GM21381 (cell line): ENCODE data around the gene KCNG1.

ENCODE experiments used
- ATAC-seq: cut with Tn5 transposase; IDR thresholded peaks from one replicate; pipeline ENCODE4 v1.9.1; 2021; ENCODE audit warnings: mild to moderate bottlenecking, moderate library complexity; ENCODE audit not compliant: unreplicated experiment

Gene KCNG1

DNA sequence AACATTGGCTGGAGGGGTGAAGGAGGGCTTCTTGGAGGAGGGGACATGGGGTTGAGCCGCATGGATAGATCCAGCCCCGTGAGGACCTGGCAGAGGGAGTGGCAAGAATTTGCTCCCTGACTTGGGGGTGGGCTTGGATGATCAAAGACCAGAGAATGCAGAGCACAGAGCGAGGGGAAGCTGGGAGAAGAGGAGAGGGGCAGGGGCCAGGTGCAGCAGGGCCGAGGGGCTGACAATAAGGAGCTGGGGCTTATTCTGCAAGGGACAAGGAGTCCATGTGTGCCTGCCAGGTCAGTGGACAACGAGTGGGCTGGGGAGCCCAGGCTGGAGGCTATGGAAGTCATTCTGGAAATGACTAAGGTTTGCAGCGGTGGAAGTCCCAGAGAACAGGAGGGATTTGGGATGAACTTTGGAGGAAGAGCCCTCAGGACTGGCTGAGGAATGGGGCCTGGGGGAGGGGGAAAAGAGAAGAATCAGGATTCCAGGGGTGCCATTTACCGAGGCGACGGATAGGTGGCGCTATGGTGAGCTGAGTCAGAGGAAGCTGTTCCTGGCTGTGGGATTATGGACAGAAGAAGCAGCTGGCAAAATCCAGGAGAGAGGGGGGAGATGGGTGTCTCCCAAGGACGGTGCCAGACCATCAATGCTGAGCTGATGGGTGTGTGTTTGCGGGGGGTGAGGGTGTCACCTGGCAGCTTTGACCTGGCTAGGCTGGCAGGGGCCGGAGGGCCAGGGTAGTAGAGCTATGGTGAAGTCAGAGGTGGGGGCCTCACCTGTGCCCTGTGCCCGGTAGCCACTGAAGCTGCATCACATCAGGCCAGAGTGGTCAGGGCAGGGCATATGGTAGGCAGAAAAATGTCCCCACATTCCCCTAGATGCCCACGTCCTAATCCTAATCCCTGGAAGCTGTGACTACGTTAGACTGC, 7.8 kb downstream of the KCNG1 start:
- no peak for ATAC-seq

DNA sequence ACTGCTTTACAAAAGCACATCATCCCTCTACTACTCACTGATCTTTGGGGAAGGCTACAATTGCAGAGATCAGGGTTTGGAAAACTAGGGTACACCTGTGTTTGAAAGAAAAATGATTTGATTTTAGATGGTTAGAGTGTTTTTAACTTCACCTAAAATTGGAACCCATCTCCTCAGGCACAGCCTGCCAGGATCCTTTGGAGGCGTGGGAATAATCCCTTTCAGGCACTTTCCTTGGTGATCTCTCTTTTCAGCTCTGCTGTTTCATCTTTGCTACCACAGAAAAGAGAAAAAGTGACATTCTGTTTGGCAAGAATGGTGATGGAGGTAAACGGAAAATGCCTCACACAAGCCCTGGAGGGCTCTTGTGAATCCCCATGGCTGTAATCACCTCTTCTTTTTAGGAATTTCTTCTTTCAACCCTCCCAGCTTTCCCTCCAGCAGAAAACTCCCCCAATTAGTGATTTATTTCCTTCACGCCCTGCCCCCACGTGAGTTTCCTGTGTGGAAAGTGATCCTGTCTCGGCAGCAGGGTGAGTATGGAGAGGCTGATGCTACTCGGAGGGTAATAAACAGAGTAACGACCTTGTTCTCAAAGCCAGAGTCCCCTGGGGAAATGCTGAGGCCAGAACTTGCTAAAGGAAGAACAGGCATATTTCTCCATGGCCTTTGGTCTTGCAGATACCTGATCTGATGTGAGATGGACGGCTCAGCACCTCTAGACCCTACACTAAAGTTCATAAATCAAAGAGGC, 9.2 kb downstream of the KCNG1 start:
- ATAC-seq = no peak

DNA sequence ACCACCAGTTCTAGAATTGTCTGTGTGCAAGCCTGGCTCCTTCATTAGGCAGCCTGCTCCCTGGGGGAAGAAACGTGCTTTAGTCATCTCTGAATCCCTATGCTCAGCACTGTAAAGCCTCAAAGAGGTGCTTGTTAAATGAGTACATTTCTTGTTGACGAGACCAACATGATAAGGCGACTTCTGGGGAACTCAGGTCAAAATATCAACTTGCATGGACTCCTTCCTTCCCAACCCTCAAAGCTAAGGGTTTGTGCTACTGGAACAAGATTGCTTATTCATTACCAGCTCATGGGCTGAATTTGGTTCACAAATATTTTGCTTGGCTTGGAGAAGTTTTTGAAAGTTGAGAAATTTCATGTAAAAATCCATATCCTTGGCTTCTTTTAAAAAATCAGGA, 10.6 kb downstream of the KCNG1 start:
- ATAC-seq = no peak

DNA sequence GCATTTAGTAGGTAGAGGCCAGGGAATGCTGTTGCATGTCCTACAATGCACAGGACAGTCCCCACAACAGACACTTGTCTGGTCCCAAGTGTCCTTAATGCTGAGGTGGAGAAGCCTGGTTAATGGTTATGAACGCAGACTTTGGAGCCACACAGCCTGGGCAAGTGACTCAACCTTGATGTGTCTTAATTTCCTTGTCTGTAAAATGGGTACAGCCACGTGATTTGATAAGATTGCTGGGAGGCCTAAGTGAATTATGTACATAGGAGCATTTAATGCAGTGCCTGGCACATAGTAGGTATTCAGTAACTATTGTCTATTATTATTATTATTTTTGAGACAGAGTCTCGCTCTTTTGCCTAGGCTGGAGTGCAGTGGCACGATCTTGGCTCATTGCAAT, 11.4 kb downstream of the KCNG1 start:
- ATAC-seq = no peak

DNA sequence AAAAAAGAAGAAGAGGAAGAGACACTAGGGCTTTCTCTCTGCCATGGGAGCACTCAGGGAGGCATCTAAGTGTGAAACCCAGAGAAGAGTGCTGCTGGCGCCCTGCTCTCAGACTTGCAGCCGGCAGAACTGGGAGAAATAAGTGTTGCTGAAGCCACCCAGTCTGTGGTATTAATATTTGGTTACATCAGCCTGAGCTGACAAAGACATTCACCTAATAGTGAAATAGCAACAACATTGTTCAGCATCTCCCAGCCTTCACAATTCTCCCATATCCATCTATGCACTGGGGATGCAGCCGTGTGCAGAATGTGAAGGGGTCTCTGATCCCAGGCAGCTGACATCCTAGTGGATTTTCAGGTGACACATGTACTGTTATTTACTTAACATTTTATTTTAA, 12.0 kb downstream of the KCNG1 start:
- ATAC-seq = no peak

DNA sequence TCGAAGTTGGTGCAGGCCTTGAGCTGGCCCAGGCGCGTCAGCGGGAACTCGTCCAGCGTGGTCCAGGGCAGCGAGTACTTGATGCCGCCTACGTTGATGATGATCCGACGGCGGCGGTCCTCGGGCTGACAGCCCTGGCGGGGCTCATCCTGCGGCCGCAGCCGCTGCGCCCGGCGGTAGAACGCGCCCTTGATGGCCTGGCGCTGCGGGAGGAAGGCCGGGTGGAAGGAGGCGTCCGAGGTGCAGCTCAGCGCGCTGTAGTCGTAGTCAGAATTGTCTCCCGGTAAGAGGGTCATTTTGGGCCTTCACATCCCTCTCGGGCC, 12.9 kb downstream of the KCNG1 start:
- ATAC-seq = no peak

DNA sequence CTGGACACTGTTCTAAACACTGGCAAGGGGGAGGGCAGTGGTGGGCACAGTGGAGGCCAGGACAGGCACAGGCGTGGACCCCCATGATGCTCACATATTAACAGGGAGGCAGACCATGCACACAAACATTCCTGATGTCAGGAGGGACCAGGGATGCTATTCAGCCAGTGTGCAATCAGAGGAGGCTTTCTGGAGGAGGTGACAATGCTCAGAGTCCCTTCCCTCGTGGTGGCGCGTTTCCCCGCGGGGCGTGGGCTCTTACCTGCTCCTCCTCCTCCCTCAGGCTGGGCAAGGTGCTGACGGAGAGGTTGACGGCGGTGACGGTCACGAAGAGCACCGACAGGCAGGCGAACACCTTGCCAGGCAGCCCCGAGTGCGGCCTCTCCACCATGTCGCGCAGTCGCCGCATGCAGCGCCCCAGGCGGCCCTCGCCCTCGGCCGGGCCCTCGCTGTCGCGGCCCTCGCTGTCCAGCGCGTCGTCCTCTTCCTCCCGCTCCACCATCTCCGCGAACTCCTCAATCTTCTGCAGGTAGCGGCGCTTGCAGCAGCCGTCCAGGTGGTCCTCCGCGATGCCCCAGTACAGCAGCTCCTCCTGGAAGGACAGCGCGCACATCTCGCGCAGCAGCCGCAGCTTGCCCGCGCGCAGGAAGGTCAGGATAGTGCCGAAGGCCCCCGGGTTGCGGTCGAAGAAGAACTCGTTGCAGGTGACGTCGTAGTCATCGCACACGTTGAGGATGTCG, 13.4 kb downstream of the KCNG1 start:
- no peak for ATAC-seq

DNA sequence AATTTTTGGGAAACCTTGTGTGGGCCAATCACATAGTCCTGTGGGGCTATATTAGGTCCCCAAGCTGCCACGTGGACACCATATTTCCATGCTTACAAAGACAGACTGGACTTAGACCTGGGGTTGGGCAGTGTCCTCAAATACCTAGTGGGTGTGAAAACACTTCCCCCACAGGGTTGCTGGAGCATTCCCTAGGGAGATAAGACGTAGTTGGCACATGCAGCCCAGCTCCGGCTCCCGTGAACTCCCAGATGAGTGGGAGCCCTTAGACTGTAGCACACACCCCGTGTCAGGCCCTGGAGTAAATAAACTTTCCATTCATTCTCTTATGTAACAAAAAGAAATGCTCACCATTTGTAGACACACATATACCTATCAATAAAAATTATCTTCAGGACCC, 14.2 kb downstream of the KCNG1 start:
- ATAC-seq = no peak

DNA sequence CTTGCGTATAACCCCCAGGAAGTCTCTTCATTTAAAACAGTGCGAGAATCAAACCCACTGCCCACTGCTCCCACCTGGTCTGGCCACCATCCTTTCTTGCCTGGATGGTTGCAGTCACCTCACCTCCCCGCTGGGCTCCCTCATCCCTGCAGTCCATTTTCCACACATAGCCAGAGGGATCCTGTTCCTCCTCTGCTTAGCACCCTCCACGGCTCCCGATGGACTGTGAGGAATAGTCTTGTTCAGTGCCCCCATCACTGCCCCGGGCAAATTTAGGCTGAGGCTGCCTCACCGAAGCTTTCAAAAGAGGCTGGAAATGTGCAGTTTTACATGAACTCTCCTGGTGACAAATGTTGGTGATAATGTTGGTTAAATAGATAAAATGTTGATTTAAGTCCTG, 17.7 kb downstream of the KCNG1 start:
- no peak for ATAC-seq

DNA sequence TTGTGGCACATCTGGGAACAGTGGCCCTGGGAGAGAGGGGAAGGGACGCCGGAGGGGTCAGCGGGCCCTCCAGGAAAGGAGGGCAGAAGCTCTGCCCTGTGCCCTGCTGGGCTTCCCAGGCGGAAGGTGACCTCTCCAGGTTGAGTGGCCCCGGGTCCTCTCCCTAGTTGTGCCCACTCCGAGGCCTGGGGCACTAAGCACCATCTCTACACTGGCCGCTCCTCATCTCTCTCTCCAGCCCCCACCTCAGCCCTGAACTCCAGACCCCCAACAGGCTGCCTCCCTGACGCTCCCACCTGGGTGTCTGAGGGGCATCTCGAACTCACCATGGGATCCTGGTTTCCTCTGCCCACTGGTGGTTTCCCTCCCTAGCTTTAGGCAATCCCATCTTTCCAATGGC, 18.1 kb downstream of the KCNG1 start:
- ATAC-seq = no peak

DNA sequence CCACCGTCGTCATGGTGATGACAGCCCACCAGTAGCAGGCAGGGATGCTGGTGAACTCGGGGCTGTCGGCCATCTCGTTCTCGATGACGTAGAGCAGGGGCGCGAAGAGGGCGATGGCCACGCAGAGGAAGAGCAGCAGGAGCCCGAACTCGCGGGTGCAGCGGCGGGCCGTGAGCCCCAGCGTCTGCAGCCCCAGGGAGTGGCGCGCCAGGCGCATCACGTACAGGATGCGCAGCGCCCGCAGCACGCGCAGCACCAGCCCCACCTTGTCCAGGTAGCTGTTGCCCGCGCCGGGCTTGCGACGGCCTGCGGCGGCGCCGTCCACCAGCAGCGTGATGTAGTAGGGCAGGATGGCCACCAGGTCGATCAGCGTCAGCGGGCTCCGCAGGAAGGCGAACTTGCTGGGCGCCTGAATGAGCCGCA, 18.6 kb downstream of the KCNG1 start:
- no peak for ATAC-seq

DNA sequence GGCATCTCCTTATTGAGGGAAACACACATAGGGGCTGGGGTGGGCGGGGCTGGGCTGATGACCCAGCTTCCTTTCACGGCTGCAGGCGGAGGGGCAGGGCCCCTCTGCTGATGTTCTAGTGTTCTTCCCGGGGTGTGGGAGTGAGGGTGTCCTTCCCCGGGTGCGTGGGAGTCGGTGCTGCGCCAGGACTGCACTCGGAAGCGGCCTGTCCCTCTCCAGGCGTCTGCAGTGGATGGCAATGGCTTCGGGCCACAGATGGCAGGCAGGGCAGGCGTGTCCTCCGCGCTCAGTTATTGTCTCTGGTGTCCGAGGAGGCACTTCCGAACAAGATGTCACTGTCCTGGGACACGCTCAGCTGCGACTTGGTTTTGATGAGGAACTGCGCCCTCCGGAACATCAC, 19.2 kb downstream of the KCNG1 start:
- ATAC-seq = no peak

DNA sequence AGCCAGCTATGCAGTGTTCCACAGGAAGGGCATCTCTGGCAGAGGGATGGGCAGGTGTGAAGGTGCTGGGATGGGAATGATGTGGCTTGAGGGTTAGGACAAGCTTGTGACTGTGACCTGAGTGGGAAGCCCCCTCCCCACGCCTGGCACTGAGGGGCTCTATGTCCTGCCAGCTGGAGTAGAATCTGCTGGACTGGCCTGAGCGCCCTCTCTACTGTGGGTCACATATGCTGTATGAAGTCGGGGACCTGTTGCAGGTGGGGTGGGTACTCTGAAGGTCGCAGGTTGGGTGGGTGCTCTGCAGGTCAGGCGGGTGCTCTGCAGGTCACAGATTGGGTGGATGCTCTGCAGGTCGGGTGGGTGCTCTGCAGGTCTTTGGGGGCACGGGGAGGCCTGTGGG, 20.3 kb downstream of the KCNG1 start:
- no peak for ATAC-seq

DNA sequence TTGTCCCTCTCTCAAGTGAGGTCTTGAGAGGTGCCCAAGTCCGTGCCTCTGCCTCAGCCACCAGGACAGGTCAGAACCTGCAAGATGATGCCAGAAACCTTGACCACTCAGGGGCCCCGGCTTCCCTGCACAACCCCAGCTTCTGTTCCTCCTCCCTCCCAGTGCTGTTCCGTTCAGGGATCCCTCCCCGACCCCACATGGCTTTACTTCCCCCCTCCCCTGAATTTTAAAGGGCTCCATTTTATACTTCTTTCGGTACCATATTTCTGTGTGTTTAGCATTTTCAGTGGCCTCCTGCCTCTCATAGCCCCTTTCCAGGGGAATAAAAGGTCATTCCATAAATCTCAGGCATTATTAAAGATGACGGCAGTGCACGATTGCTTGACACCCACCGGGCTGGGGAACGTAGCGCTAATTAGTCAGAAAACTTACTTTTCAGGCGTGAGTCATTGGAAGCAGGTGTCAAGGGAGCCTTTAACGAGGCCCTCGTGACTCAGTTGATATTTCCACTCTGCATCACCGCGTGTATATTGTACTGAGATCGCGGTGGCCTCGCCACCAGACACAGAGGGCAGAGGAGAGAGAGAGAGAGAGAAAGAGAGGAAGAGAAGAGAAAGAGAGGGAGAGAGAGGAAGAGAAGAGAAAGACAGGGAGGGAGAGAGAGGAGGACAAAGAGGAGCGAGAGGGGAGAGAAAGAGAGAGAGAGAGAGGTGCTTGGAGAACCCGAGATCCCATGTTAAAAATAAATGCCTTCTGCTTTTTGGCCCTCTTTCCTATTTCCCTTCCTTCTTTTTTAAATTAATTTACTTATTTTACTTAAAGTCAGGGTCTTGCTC, 21.3 kb downstream of the KCNG1 start:
- ATAC-seq = no peak

DNA sequence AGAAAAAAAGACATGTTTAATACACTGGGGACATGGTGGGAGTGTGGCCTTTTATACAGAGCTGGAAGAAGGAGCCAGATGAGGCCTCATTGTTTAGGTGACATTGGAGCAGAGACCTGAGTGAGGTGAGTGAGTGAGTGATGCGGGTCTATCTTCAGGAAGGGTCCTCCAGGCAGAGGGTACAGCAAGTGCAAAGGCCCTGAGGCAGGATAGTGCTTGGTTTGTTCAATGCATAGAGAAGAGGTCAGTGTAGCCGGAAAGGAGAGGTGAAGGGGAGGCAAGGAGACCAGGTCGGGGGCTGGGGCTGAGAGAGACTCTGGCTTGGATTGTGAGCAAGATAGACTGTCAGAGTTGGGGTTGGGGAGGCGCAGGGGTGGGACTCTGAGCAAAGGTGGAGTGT, 23.6 kb downstream of the KCNG1 start:
- no peak for ATAC-seq

DNA sequence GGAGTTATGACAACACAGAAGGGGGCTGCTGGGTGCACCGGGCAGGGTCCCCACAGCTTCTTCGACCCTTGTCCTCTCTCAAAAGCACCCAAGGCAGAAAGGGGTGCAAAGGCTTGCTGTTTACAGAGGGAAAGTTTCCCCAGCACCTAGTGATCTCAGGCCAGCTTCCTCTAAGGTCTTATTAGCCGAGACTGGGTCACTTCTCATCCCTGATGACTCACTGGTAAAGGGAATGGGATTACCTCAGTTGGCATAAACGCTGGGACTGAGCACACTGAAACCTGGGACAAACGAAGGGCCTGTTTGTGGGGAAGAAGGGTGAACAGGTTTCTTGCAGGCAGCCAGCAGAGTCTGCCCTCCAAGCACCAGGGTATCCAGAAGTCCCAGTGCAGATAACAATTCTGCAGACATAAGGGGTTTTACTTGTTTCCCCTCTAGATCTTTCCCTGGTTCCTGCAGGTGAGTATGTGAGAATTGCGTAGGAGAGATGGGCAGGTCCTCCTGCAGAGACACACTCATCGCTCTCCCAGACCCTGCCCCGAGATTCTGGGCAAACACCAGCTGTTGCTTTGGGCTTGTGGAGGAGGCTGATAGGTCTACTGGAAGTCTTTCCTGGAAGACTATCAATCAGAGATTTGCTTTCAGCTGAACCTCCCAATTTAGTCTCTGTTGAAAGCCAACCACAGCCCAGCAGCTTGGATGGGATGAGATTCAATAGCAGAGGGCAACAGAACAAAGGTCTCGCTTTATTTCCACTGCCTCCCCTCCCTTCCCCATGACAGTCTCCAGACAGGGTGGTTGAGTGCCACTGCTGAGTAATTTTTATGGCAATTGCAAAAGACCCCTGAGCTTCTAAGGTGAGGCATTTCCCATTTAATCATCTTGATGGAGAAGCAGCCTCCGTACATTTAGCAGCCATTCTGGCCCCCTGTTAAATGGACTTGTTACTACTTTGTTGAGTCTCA, 25.7 kb downstream of the KCNG1 start:
- no peak for ATAC-seq

DNA sequence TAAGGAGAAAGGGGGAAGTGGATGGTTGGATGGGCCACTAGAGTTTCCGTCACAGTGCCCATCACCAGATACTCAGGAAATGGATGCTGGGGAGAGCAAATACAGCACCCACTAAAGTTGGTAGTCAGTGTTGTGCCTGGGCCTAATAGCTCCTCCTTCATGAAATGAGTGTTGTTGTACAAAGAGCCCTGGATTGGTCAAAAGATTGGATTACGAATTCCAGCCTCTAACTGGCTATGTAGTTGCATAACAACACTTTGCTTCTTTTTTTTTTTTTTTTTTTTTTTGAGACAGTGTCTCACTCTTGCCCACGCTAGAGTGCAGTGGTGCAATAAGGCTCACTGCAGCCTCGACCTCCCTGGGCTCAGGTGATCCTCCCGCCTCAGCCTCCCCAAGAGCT, 27.4 kb downstream of the KCNG1 start:
- ATAC-seq = no peak

DNA sequence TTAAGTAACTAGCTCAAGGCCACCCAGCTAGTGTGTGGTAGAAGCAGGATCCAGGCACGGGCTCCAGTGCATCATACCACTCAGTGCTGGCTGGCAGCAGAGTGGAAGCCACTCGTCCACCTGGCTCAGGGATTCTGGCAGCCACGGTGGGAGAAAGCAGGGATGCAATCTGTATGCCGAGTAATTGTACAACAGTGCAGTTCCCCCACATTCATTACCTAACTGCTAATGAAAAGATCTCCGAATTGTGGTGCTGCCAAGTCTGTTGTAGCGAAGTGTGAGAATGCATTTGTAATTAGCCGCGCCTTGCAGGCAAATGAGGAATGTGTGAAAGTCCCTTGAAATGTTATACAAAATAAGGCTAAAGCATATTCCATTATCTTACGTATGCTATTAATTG, 29.0 kb downstream of the KCNG1 start:
- no peak for ATAC-seq

DNA sequence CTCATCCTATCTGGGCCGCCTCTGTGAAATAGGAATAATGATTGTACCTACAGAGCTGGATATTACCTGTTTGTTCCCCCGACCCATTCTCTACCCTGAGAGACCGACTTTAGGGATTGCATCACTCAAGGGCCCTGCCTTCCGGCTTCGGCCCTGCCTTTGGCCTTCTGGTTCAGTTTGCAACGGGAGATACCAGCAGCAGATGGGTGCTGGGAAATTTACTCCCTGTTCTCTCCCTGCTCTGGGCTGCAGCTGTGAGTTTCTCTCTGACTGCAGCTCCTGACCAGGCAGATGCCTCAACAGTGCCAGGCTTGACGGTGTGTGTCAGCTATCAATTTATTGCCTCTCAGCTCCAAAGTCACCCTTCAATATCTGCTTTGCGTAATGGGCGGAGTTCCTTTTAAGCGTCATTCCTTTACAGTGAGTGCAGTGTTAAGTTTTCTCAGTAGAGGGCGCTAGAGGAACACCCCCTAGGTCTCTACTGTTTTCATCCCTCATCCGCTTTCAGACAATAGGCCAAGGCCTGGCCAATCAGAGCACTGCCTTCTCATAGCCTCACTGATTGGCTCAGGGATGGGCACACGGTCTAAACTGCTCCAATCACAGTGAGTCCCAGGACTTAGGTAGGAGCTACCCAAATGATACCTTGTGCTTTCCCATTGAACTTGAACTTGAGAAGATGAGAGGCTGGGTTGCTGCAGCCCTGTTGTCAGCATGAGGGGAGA, 30.0 kb downstream of the KCNG1 start:
- ATAC-seq = no peak
